Muscle of arm (tissue), 12 donors: ENCODE data around the gene LAMB1. TPM values are rescaled to one million over a fixed set of nuclear protein-coding genes. Genes with fewer than 3 reads are reported as not detected.

Experiments used
- DNase-seq: peaks from one replicate; pipeline ENCODE4 v3.0.0-alpha.2; 2013
- polyA plus RNA-seq, 12 donors: library from polyadenylated mRNA; unstranded; fragments of 120-200 nt; gene quantifications; one replicate each; pipeline ENCODE4 v1.2.1, GENCODE V29; 2013; ENCODE audit not compliant: insufficient read length in 12 of 12

The LAMB1 gene
- polyA plus RNA-seq, 12 donors = 115 to 810 (median 515) TPM

GRCh38 chr7:108000875-108001763 is 1.8 kb downstream of the LAMB1 start:
- no peak for DNase-seq

GRCh38 chr7:107999779-108000560 is 3.0 kb downstream of the LAMB1 start:
- no peak for DNase-seq

- DNase-seq = no peak
These were observed 4.1 kb downstream of the LAMB1 start for GRCh38 chr7:107998660-107999480.

GRCh38 chr7:107998150-107998549 is 4.8 kb downstream of the LAMB1 start:
- no peak for DNase-seq

- DNase-seq = no peak
These were observed 6.7 kb downstream of the LAMB1 start for GRCh38 chr7:107996072-107996882.

- DNase-seq = peak; percentile 91
These were observed 7.5 kb downstream of the LAMB1 start for GRCh38 chr7:107995184-107996071.

GRCh38 chr7:107994421-107995030 is 8.4 kb downstream of the LAMB1 start:
- DNase-seq = peak; percentile 62

GRCh38 chr7:107993891-107994291 is 9.1 kb downstream of the LAMB1 start:
- no peak for DNase-seq

- peak; percentile 63 for DNase-seq
These were observed 13.2 kb downstream of the LAMB1 start for GRCh38 chr7:107989618-107990373.

GRCh38 chr7:107982918-107983389 is 20.0 kb downstream of the LAMB1 start:
- peak; percentile 94 for DNase-seq

- DNase-seq = no peak
These were observed 20.7 kb downstream of the LAMB1 start for GRCh38 chr7:107982042-107982840.

- no peak for DNase-seq
These were observed 21.5 kb downstream of the LAMB1 start for GRCh38 chr7:107981466-107981865.

- no peak for DNase-seq
These were observed 22.2 kb downstream of the LAMB1 start for GRCh38 chr7:107980671-107981190.

- DNase-seq = no peak
These were observed 22.8 kb downstream of the LAMB1 start for GRCh38 chr7:107980171-107980570.

GRCh38 chr7:107978815-107979408 is 24.0 kb downstream of the LAMB1 start:
- no peak for DNase-seq

GRCh38 chr7:107977048-107977447 is 25.9 kb downstream of the LAMB1 start:
- DNase-seq = no peak

- no peak for DNase-seq
These were observed 26.3 kb downstream of the LAMB1 start for GRCh38 chr7:107976620-107977019.
